Peyer's patch (tissue), 4 donors: Measurements from ENCODE around the gene LEFTY2. TPM values are rescaled to one million over a fixed set of nuclear protein-coding genes. Genes with fewer than 3 reads are reported as not detected.

ENCODE experiments used
- DNase-seq, 3 donors: peaks; one replicate each; pipeline ENCODE4 v3.0.0-alpha.2; 2017 to 2019
- H3K27ac ChIP-seq, 4 donors: fragments of 200-600 bp; sonication (generic); one replicate each; pipeline ENCODE4 v1.5.1; 2016 to 2019
- H3K27me3 ChIP-seq, 2 donors: fragments of 200-600 bp; sonication (generic); one replicate each; pipeline ENCODE4 v1.5.1; 2019
- H3K36me3 ChIP-seq, 3 donors: fragments of 200-600 bp; sonication (generic); one replicate each; pipeline ENCODE4 v1.5.1; 2016 to 2019
- H3K4me1 ChIP-seq, 4 donors: fragments of 200-600 bp; sonication (generic); one replicate each; pipeline ENCODE4 v1.5.1; 2016 to 2019
- H3K4me3 ChIP-seq, 4 donors: fragments of 200-600 bp; sonication (generic); 1 replicate in 3 of 4; 2 replicates in 1 of 4; pipeline ENCODE4 v1.5.1; 2016 to 2019; ENCODE audit warnings: mild to moderate bottlenecking in 1 of 4
- H3K9me3 ChIP-seq, 4 donors: fragments of 200-600 bp; sonication (generic); one replicate each; pipeline ENCODE4 v1.5.1; 2016 to 2019; ENCODE audit warnings: mild to moderate bottlenecking in 1 of 4
- POLR2A ChIP-seq, 2 donors: fragments of 450-650 bp; IDR thresholded peaks; one replicate each; pipeline ENCODE4 v1.5.1; 2017; ENCODE audit warnings: antibody characterized with exemption in 2 of 2, mild to moderate bottlenecking in 2 of 2, moderate library complexity in 2 of 2
- total RNA-seq, 4 donors: library from RNA; depleted of rRNA; stranded (reverse); fragments of >200 nt; gene quantifications; one replicate each; pipeline ENCODE4 v1.1.0, GENCODE V29; 2016
- TF ChIP-seq, protein P1 (sequence below), 6 experiments: fragments of 450-650 bp in 4 of 6; fragments of 200-600 bp in 2 of 6; sonication (generic) in 1 of 6; IDR thresholded peaks; one replicate each; pipeline ENCODE4 v1.5.1; 2017 to 2019; ENCODE audit warnings: antibody characterized with exemption in 6 of 6, mild to moderate bottlenecking in 3 of 6, moderate library complexity in 1 of 6

LEFTY2 gene
- total RNA-seq, 4 donors from 2014 or later: not detected

DNA sequence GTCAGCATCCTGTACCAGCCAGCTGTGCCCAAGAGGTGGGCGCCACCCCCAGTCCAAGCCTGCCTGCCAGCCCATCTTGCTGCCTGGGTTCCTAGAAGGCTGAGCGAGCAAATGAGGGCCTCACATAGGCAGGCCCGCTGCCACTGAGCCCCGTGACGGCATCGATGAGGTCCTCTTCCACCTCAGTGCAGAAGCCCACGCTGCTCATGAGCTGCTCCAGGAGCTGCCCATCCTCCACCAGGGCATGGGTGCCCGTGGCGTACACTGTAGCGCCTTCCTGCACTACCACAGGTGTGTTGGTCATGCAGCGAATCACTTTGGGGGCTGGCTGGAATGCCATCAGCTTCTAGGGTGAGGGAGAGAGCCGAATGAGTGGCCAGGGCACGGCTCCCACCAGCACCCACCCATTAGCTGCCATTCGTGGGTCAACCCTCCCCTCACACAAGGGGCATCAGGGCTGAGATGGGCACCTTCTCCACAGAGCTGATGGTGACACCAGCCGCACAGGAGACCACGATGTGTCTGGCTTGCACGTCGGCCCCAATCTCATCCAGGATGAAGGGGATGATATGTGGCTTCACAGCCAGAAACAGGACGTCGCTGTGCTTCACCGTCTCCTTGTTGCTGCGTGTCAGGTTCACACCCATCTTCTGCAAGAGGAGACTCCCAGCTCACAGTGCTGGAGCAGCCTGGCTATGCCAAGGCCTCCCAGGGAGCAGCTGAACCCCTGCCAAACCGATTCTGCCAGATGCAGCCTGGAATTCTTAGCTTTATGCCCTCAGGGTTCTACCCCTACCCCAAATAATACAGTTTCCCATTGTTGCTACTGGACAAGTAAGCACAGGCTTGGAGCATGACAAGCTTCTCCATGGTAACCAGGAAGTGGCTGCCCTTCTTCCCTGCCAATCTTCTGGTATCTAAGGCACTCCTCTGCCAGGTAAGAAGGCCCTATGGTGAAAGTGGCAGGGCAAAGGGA lies 19.0 kb downstream of the LEFTY2 start:
- Histone ChIP-seq H3K4me1 (peaks cover 0 to 22% (median 6%) of the 10 kb centered on the region in 4 donors), H3K36me3 (peaks cover 0 to 16% (median 0%) of the 10 kb centered on the region in 3 donors), H3K27ac (no peak overlapping the region), H3K27me3 (no peaks in the 10 kb centered on the region), H3K9me3 (no peaks in the 10 kb centered on the region), H3K4me3 (no peak overlapping the region)
- TF ChIP-seq, protein P1, sequence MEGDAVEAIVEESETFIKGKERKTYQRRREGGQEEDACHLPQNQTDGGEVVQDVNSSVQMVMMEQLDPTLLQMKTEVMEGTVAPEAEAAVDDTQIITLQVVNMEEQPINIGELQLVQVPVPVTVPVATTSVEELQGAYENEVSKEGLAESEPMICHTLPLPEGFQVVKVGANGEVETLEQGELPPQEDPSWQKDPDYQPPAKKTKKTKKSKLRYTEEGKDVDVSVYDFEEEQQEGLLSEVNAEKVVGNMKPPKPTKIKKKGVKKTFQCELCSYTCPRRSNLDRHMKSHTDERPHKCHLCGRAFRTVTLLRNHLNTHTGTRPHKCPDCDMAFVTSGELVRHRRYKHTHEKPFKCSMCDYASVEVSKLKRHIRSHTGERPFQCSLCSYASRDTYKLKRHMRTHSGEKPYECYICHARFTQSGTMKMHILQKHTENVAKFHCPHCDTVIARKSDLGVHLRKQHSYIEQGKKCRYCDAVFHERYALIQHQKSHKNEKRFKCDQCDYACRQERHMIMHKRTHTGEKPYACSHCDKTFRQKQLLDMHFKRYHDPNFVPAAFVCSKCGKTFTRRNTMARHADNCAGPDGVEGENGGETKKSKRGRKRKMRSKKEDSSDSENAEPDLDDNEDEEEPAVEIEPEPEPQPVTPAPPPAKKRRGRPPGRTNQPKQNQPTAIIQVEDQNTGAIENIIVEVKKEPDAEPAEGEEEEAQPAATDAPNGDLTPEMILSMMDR (IDR thresholded peaks at IDR 0.05): no peak
- no peak for TF ChIP-seq POLR2A (IDR thresholded peaks at IDR 0.05)
- DNase-seq: no peak

DNA sequence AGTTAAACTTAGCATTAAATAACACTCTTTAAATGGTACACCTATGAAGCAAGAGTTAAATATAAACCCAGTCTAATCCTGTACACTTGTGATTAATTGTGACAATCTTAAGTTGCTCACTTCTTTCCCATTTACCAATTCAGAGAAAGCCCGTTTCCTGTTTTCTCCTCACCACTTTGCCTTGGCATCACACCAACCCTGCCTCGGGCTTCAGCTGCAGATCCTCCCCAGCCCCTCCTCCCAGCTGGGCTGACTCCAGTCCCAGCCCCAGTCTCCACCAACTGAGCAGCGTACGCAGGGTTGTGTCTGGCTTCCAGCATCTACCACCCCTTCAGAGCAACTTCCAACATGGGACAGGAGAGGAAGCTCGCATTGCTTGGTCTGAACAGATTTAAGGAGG lies 21.1 kb downstream of the LEFTY2 start:
- H3K4me1 ChIP-seq: peaks cover 0 to 19% (median 6%) of the 10 kb centered on the region in 4 donors
- H3K9me3 ChIP-seq: no peaks in the 10 kb centered on the region
- H3K4me3 ChIP-seq: no peak overlapping the region
- H3K36me3 ChIP-seq: peaks cover 0 to 16% (median 0%) of the 10 kb centered on the region in 3 donors
- H3K27me3 ChIP-seq: no peaks in the 10 kb centered on the region
- peak overlapping the region in 1 of 4 donors; percentile 21 for H3K27ac ChIP-seq
- no peak for TF ChIP-seq POLR2A (IDR thresholded peaks at IDR 0.05)
- TF ChIP-seq, protein P1 (IDR thresholded peaks at IDR 0.05): no peak
- peak in 2 of 3 donors; percentile 35 to 65 for DNase-seq

DNA sequence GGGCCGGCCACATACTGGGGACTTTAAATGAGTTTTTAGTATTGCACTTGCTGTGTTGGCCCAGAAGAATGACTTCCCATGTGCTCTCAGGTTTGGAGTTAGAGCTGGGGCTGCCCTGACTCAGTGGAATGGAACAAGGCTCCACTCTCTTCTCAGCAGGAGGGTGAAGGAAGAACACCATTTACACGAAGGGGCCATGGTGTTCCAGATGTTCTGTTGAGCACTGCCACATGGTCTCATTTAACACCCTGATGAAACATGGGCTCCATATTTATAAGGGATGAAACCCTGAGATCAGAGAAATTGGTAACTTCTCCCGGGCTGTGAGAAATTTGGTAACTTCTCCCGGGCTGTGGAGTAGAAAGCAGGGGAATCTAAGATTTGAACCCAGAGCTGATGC lies 22.7 kb downstream of the LEFTY2 start:
- Histone ChIP-seq H3K4me3 (no peak overlapping the region), H3K27ac (no peak overlapping the region), H3K9me3 (no peaks in the 10 kb centered on the region), H3K36me3 (peaks cover 0 to 16% (median 0%) of the 10 kb centered on the region in 3 donors), H3K4me1 (peaks cover 0 to 14% (median 3%) of the 10 kb centered on the region in 4 donors), H3K27me3 (no peaks in the 10 kb centered on the region)
- TF ChIP-seq, protein P1 (IDR thresholded peaks at IDR 0.05): no peak
- no peak for TF ChIP-seq POLR2A (IDR thresholded peaks at IDR 0.05)
- DNase-seq: no peak

DNA sequence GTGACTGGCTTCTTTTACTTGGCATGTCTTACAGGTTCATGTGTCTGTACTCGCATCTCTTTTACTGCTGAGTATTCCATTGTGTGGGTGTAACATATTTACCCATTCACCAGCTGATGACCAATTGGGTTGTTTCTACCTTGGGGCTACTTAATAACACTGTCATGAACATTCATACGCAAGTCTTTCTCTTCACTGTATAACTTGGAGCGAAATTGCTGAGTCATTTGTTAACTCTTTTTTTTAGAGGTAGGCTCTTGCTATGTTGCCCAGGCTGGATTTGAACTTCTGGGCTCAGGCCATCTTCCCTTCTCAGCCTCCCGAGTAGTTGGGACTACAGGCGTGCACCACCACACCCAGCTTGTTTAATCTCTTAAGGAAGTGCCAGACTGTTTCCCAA lies 23.5 kb downstream of the LEFTY2 start:
- no peaks in the 10 kb centered on the region for H3K27me3 ChIP-seq
- no peaks in the 10 kb centered on the region for H3K9me3 ChIP-seq
- no peak overlapping the region for H3K4me3 ChIP-seq
- no peak for TF ChIP-seq POLR2A (IDR thresholded peaks at IDR 0.05)
- TF ChIP-seq, protein P1 (IDR thresholded peaks at IDR 0.05): no peak
- peaks cover 0 to 16% (median 0%) of the 10 kb centered on the region in 3 donors for H3K36me3 ChIP-seq
- DNase-seq: no peak
- H3K4me1 ChIP-seq: peaks cover 0 to 7% (median 0%) of the 10 kb centered on the region in 4 donors
- H3K27ac ChIP-seq: no peak overlapping the region

DNA sequence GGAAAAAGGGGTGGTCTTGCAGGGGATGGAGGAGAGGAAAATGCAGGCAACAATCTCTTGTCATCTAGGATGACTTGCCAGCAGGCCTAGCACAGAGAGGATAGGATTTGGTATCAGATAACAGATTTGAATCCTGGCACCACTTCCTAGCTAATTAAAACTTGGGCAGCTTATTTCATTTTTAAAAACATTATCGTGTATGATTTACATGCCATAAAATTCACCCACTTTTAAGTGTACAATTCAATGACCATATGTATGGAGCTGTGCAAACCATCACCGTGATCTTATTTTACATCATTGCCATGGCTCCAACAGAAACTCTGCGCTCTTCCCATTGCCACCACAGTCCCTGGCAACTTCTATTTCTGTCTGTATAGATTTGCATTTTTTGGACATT lies 23.9 kb downstream of the LEFTY2 start:
- no peaks in the 10 kb centered on the region for H3K9me3 ChIP-seq
- peaks cover 0 to 16% (median 0%) of the 10 kb centered on the region in 3 donors for H3K36me3 ChIP-seq
- no peak overlapping the region for H3K4me3 ChIP-seq
- TF ChIP-seq, protein P1 (IDR thresholded peaks at IDR 0.05): no peak
- TF ChIP-seq POLR2A (IDR thresholded peaks at IDR 0.05): no peak
- H3K27me3 ChIP-seq: no peaks in the 10 kb centered on the region
- peaks cover 0 to 6% (median 0%) of the 10 kb centered on the region in 4 donors for H3K4me1 ChIP-seq
- H3K27ac ChIP-seq: no peak overlapping the region
- no peak for DNase-seq
